ENCODE results near the gene SCG2. TPM values are rescaled to one million over a fixed set of nuclear protein-coding genes. Genes with fewer than 3 reads are reported as not detected.
"Not testable (repeated sequence)": the region's sequence is repeated elsewhere in the genome, so short reads cannot be mapped to it uniquely, and the experiment has no call there.

Gene SCG2
- total RNA-seq, 2 experiments from 2014 or later, result not detected

DNA sequence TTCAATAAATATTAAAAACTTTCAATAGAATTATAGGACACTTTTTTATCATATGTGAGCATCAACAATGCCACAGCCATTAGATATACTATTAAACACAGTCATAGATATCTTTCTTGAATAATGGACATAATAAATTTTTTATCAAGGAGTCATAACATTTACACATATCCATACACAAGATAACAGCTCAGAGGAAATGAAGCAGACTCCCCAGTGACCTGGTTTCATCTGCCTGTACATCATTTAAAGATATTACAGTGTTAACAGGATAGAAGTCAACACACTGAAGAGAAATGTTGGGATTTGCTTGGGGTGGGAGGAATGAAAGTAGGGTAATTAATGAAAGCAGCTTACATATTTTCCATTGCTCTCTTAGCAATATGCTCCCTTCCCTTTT lies 5.1 kb downstream of the SCG2 start:
- H3K4me1 Mint-ChIP-seq, result no peaks in the 10 kb centered on the region
- peaks cover 8% of the 10 kb centered on the region for H3K27me3 Mint-ChIP-seq
- peaks cover 3% of the 10 kb centered on the region for H3K9me3 Mint-ChIP-seq
- no peaks in the 10 kb centered on the region for H3K36me3 Mint-ChIP-seq
- no peak overlapping the region for H3K4me3 Mint-ChIP-seq
- H3K27ac Mint-ChIP-seq, result no peak overlapping the region
- DNase-seq, result no peak

GRCh38 chr2:223596208-223596607 lies 6.0 kb downstream of the SCG2 start:
- Mint-ChIP-seq H3K36me3 (no peaks in the 10 kb centered on the region), H3K27me3 (peaks cover 4% of the 10 kb centered on the region), H3K4me3 (no peak overlapping the region), H3K27ac (no peak overlapping the region), H3K9me3 (peaks cover 3% of the 10 kb centered on the region), H3K4me1 (no peaks in the 10 kb centered on the region)
- DNase-seq, result no peak

- no peak overlapping the region for H3K4me3 Mint-ChIP-seq
- H3K9me3 Mint-ChIP-seq, result peaks cover 3% of the 10 kb centered on the region
- no peaks in the 10 kb centered on the region for H3K4me1 Mint-ChIP-seq
- H3K27ac Mint-ChIP-seq, result no peak overlapping the region
- DNase-seq, result no peak
- no peaks in the 10 kb centered on the region for H3K36me3 Mint-ChIP-seq
- no peaks in the 10 kb centered on the region for H3K27me3 Mint-ChIP-seq
These were observed 7.3 kb downstream of the SCG2 start for GRCh38 chr2:223594831-223595230.

DNA sequence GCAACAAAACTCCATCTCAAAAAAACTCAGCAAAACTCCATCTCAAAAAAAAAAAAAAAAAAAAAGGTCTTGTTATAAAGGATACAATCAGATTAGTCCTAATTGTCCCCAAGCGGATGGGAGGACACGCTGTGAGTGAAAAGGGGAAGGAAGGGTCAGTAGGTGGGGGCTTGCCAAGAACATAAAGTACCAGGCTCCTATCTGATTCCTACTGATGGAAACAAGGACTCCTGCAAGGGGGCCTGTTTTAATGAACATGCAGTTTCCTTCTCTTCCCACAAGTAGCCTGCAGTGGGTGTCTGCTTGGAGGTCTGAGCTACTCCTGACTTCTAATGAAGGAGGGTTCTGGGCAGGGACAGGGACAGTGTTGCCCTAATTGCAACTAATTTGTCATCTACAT lies 7.9 kb downstream of the SCG2 start:
- Mint-ChIP-seq H3K27ac (no peak overlapping the region), H3K27me3 (no peaks in the 10 kb centered on the region), H3K4me1 (no peaks in the 10 kb centered on the region), H3K4me3 (no peak overlapping the region), H3K9me3 (peaks cover 3% of the 10 kb centered on the region), H3K36me3 (no peaks in the 10 kb centered on the region)
- no peak for DNase-seq

DNA sequence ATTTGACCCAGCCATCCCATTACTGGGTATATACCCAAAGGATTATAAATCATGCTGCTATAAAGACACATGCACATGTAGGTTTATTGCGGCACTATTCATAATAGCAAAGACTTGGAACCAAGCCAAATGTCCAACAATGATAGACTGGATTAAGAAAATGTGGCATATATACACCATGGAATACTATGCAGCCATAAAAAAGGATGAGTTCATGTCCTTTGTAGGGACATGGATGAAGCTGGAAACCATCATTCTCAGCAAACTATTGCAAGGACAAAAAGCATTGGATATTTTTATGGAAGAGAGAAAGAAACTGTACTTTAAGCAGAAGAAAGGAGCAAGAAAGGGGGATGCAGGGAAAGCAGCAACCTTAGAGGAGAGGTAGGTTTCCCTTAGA lies 9.5 kb downstream of the SCG2 start:
- not testable (repeated sequence) for H3K36me3 Mint-ChIP-seq, H3K4me3 Mint-ChIP-seq, H3K27ac Mint-ChIP-seq, H3K27me3 Mint-ChIP-seq, H3K4me1 Mint-ChIP-seq, DNase-seq, H3K9me3 Mint-ChIP-seq

DNA sequence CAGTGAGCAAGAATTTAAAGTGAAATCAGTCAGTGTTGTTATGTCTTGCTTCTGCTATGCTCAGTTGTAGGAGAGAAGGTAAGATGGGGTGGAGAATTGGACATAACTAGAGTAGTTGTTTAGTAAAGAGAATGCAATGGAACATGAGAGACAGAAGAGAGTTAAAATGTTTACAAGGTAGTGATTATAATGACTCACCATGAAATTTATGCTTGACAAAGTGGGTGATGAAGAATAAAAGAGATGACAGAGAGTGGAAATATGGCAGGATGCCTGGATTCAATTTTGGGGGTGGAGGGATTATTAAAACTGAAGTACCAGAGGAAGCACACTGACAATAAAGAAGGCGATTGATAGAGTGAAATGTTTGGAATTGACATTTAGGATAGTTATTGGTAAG lies 10.6 kb downstream of the SCG2 start:
- H3K4me1 Mint-ChIP-seq, result no peaks in the 10 kb centered on the region
- H3K36me3 Mint-ChIP-seq, result no peaks in the 10 kb centered on the region
- no peak overlapping the region for H3K4me3 Mint-ChIP-seq
- no peak overlapping the region for H3K27ac Mint-ChIP-seq
- DNase-seq, result no peak
- no peaks in the 10 kb centered on the region for H3K27me3 Mint-ChIP-seq
- peaks cover 3% of the 10 kb centered on the region for H3K9me3 Mint-ChIP-seq

DNA sequence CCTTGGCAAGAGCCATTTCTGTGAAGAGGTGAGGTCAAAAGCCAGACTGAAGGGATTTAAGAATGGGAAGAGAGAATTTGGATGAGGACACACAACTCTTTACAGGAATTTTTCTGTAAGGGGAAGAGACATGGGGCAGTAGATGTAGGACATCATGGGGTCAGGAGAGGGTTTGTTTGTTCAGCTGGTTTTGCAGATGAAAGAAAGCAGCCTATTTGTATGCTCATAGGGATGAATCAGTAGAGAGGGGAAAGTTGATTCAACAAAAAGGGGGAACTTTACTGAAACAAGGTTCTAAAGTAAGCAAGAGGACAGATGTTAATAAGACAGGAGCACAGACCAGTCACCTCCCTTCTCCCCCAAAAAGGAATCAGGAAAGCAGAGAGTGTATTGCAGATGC lies 11.2 kb downstream of the SCG2 start:
- H3K36me3 Mint-ChIP-seq, result no peaks in the 10 kb centered on the region
- H3K9me3 Mint-ChIP-seq, result peaks cover 3% of the 10 kb centered on the region
- H3K4me3 Mint-ChIP-seq, result no peak overlapping the region
- no peak for DNase-seq
- no peak overlapping the region for H3K27ac Mint-ChIP-seq
- H3K27me3 Mint-ChIP-seq, result no peaks in the 10 kb centered on the region
- H3K4me1 Mint-ChIP-seq, result no peaks in the 10 kb centered on the region

- Mint-ChIP-seq H3K4me3 (no peak overlapping the region), H3K36me3 (no peaks in the 10 kb centered on the region), H3K9me3 (peaks cover 3% of the 10 kb centered on the region), H3K4me1 (no peaks in the 10 kb centered on the region), H3K27ac (no peak overlapping the region), H3K27me3 (no peaks in the 10 kb centered on the region)
- DNase-seq, result no peak
These were observed 12.3 kb downstream of the SCG2 start for GRCh38 chr2:223589901-223590300.

- Mint-ChIP-seq H3K27ac (no peak overlapping the region), H3K9me3 (peaks cover 3% of the 10 kb centered on the region), H3K27me3 (no peaks in the 10 kb centered on the region), H3K36me3 (no peaks in the 10 kb centered on the region), H3K4me3 (no peak overlapping the region), H3K4me1 (no peaks in the 10 kb centered on the region)
- DNase-seq, result no peak
These were observed 13.9 kb downstream of the SCG2 start for GRCh38 chr2:223588251-223588650.

DNA sequence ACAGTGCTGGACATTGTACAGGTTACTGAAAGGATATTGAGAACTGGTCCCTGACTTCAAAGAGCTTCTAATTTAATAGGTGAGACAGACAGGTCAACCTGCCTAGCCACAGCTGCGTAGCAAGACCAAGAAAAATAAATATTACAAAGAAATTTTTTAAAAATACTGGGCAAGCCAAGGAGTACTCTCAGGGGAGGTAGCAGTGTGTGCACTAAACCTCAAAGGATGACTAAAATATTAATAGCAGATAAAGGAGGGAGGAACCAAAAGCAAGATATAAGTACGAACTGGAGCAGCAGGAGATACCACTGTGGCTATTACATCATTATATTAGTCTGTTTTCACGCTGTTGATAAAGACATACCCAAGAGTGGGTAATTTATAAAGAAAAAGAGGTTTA lies 14.9 kb downstream of the SCG2 start:
- Mint-ChIP-seq H3K27ac (no peak overlapping the region), H3K36me3 (no peaks in the 10 kb centered on the region), H3K27me3 (peaks cover under 1% of the 10 kb centered on the region), H3K9me3 (no peaks in the 10 kb centered on the region), H3K4me1 (no peaks in the 10 kb centered on the region), H3K4me3 (no peak overlapping the region)
- DNase-seq, result no peak

GRCh38 chr2:223586261-223586660 lies 15.9 kb downstream of the SCG2 start:
- Mint-ChIP-seq H3K4me1 (no peaks in the 10 kb centered on the region), H3K4me3 (no peak overlapping the region), H3K9me3 (no peaks in the 10 kb centered on the region), H3K27me3 (peaks cover 5% of the 10 kb centered on the region), H3K36me3 (no peaks in the 10 kb centered on the region), H3K27ac (no peak overlapping the region)
- no peak for DNase-seq

GRCh38 chr2:223585666-223586065 lies 16.5 kb downstream of the SCG2 start:
- Mint-ChIP-seq H3K4me3 (no peak overlapping the region), H3K9me3 (no peaks in the 10 kb centered on the region), H3K27ac (no peak overlapping the region), H3K27me3 (peaks cover 5% of the 10 kb centered on the region), H3K4me1 (no peaks in the 10 kb centered on the region), H3K36me3 (no peaks in the 10 kb centered on the region)
- DNase-seq, result no peak

- H3K36me3 Mint-ChIP-seq, result no peaks in the 10 kb centered on the region
- peaks cover 5% of the 10 kb centered on the region for H3K27me3 Mint-ChIP-seq
- no peaks in the 10 kb centered on the region for H3K9me3 Mint-ChIP-seq
- H3K27ac Mint-ChIP-seq, result no peak overlapping the region
- DNase-seq, result no peak
- H3K4me3 Mint-ChIP-seq, result no peak overlapping the region
- H3K4me1 Mint-ChIP-seq, result no peaks in the 10 kb centered on the region
These were observed 20.2 kb downstream of the SCG2 start for GRCh38 chr2:223582001-223582400.

GRCh38 chr2:223580951-223581350 lies 21.2 kb downstream of the SCG2 start:
- Mint-ChIP-seq H3K4me3 (no peak overlapping the region), H3K36me3 (no peaks in the 10 kb centered on the region), H3K27me3 (peaks cover 5% of the 10 kb centered on the region)

DNA sequence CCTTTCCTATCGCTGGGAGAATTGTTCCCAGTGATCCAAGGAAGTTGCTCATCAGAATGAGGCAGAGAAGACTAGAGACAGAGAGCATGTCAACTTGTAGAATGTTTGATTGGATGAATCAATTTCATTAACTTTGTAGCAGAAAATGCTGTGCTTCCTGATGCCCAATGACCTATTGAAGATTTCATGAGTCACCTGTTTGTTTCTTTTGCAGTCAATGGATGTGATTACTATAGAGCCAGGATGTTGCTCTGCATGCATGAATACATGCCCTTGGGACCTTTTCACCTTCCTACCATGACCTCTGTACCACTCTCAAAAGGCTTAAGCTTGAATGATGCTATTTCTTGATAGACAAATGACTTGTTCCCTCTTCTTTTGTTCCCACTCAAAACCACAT lies 23.3 kb downstream of the SCG2 start:
- Mint-ChIP-seq H3K36me3 (no peaks in the 10 kb centered on the region), H3K27me3 (peaks cover 5% of the 10 kb centered on the region), H3K9me3 (no peaks in the 10 kb centered on the region), H3K27ac (no peak overlapping the region), H3K4me3 (no peak overlapping the region), H3K4me1 (no peaks in the 10 kb centered on the region)
- DNase-seq, result no peak

More at GRCh38 chr2:223580951-223581350, 21.2 kb downstream of the SCG2 start:
- no peak for DNase-seq
- Mint-ChIP-seq H3K9me3 (no peaks in the 10 kb centered on the region), H3K27ac (no peak overlapping the region), H3K4me1 (no peaks in the 10 kb centered on the region)

DNA sequence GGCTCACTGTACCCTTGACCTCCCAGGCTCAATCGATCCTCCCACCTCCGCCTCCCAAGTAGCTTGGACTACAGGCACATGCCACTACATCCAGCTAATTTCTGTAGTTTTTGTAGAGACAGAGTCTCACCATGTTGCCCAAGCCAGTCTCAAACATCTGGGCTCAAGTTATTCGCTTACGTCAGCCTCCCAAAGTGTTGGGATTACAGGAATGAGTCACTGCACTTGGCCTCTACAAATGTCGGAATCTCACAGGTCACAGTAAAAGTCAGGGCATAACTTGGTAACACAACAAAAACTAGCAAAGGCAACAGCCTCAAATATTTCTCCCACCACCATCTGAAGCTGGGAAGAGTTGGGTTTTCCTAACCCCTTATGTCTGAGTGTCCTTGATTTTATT lies 25.3 kb downstream of the SCG2 start:
- no peak overlapping the region for H3K27ac Mint-ChIP-seq

GRCh38 chr2:223570784-223571183 lies 31.4 kb downstream of the SCG2 start:
- DNase-seq, result no peak
- Mint-ChIP-seq H3K9me3 (no peaks in the 10 kb centered on the region), H3K4me1 (no peaks in the 10 kb centered on the region), H3K27ac (no peak overlapping the region), H3K36me3 (no peaks in the 10 kb centered on the region), H3K27me3 (peaks cover 7% of the 10 kb centered on the region), H3K4me3 (no peak overlapping the region)

More for the DNA sequence above, 25.3 kb downstream of the SCG2 start:
- H3K9me3 Mint-ChIP-seq, result no peaks in the 10 kb centered on the region
- no peaks in the 10 kb centered on the region for H3K27me3 Mint-ChIP-seq
- no peak overlapping the region for H3K4me3 Mint-ChIP-seq
- H3K36me3 Mint-ChIP-seq, result no peaks in the 10 kb centered on the region
- no peaks in the 10 kb centered on the region for H3K4me1 Mint-ChIP-seq
- DNase-seq, result no peak

Data from activated naive CD8-positive, alpha-beta T cell treated with anti-CD3 and anti-CD28 coated beads for 36 hours (primary cell).